Rectal smooth muscle tissue (tissue), 1 donor: Measurements from ENCODE around the gene IL1RAP.

Experiments
- H3K27ac ChIP-seq: one replicate; pipeline ENCODE4 v1.7.0; 2013; ENCODE audit warnings: low read depth, low read length, inconsistent platforms
- H3K27me3 ChIP-seq: one replicate; pipeline ENCODE4 v1.7.0; 2013; ENCODE audit warnings: low read length; ENCODE audit not compliant: control insufficient read depth, insufficient read depth
- H3K36me3 ChIP-seq: one replicate; pipeline ENCODE4 v1.7.0; 2013; ENCODE audit warnings: low read length; ENCODE audit not compliant: control insufficient read depth, insufficient read depth
- H3K4me1 ChIP-seq: one replicate; pipeline ENCODE4 v1.7.0; 2013; ENCODE audit warnings: low read length; ENCODE audit not compliant: control insufficient read depth, insufficient read depth
- H3K4me3 ChIP-seq: one replicate; pipeline ENCODE4 v1.7.0; 2013; ENCODE audit warnings: low read length
- H3K9ac ChIP-seq: one replicate; pipeline ENCODE4 v1.7.0; 2013; ENCODE audit warnings: low read length

The IL1RAP gene

GRCh38 chr3:190574473-190574872 lies 60.6 kb downstream of the IL1RAP start:
- Histone ChIP-seq H3K27ac (no peak overlapping the region), H3K4me3 (no peak overlapping the region), H3K36me3 (no peaks in the 10 kb centered on the region), H3K9ac (no peak overlapping the region), H3K4me1 (no peaks in the 10 kb centered on the region), H3K27me3 (no peaks in the 10 kb centered on the region)

GRCh38 chr3:190575437-190576185 lies 61.7 kb downstream of the IL1RAP start:
- Histone ChIP-seq H3K27me3 (no peaks in the 10 kb centered on the region), H3K36me3 (no peaks in the 10 kb centered on the region), H3K9ac (no peak overlapping the region), H3K4me3 (no peak overlapping the region), H3K27ac (no peak overlapping the region), H3K4me1 (no peaks in the 10 kb centered on the region)

GRCh38 chr3:190577225-190577624 lies 63.3 kb downstream of the IL1RAP start:
- Histone ChIP-seq H3K36me3 (no peaks in the 10 kb centered on the region), H3K4me1 (no peaks in the 10 kb centered on the region), H3K27me3 (no peaks in the 10 kb centered on the region), H3K27ac (no peak overlapping the region), H3K4me3 (no peak overlapping the region), H3K9ac (no peak overlapping the region)

GRCh38 chr3:190579514-190580137 lies 65.7 kb downstream of the IL1RAP start:
- H3K4me3 ChIP-seq = no peak overlapping the region
- H3K4me1 ChIP-seq = no peaks in the 10 kb centered on the region
- no peaks in the 10 kb centered on the region for H3K27me3 ChIP-seq
- H3K9ac ChIP-seq = no peak overlapping the region
- H3K36me3 ChIP-seq = no peaks in the 10 kb centered on the region
- no peak overlapping the region for H3K27ac ChIP-seq

GRCh38 chr3:190580417-190580816 lies 66.5 kb downstream of the IL1RAP start:
- Histone ChIP-seq H3K4me1 (no peaks in the 10 kb centered on the region), H3K36me3 (no peaks in the 10 kb centered on the region), H3K4me3 (no peak overlapping the region), H3K27me3 (no peaks in the 10 kb centered on the region), H3K27ac (no peak overlapping the region), H3K9ac (no peak overlapping the region)

GRCh38 chr3:190581041-190581541 lies 67.2 kb downstream of the IL1RAP start:
- no peaks in the 10 kb centered on the region for H3K27me3 ChIP-seq
- H3K4me3 ChIP-seq = no peak overlapping the region
- no peaks in the 10 kb centered on the region for H3K4me1 ChIP-seq
- H3K9ac ChIP-seq = no peak overlapping the region
- H3K36me3 ChIP-seq = no peaks in the 10 kb centered on the region
- no peak overlapping the region for H3K27ac ChIP-seq

- Histone ChIP-seq H3K4me1 (no peaks in the 10 kb centered on the region), H3K36me3 (no peaks in the 10 kb centered on the region), H3K4me3 (no peak overlapping the region), H3K27me3 (no peaks in the 10 kb centered on the region), H3K9ac (no peak overlapping the region), H3K27ac (no peak overlapping the region)
These were observed 68.8 kb downstream of the IL1RAP start for GRCh38 chr3:190582667-190583066.

- H3K27ac ChIP-seq = no peak overlapping the region
These were observed 72.1 kb downstream of the IL1RAP start for GRCh38 chr3:190585805-190586630.

GRCh38 chr3:190586631-190587011 lies 72.7 kb downstream of the IL1RAP start:
- no peak overlapping the region for H3K27ac ChIP-seq
- no peak overlapping the region for H3K4me3 ChIP-seq
- no peaks in the 10 kb centered on the region for H3K36me3 ChIP-seq

More at GRCh38 chr3:190585805-190586630, 72.1 kb downstream of the IL1RAP start:
- no peak overlapping the region for H3K9ac ChIP-seq
- no peak overlapping the region for H3K4me3 ChIP-seq
- H3K36me3 ChIP-seq = no peaks in the 10 kb centered on the region
- no peaks in the 10 kb centered on the region for H3K4me1 ChIP-seq
- H3K27me3 ChIP-seq = no peaks in the 10 kb centered on the region

GRCh38 chr3:190588570-190588969 lies 74.7 kb downstream of the IL1RAP start:
- no peaks in the 10 kb centered on the region for H3K4me1 ChIP-seq
- H3K36me3 ChIP-seq = no peaks in the 10 kb centered on the region
- H3K4me3 ChIP-seq = no peak overlapping the region
- H3K27me3 ChIP-seq = no peaks in the 10 kb centered on the region
- no peak overlapping the region for H3K27ac ChIP-seq
- H3K9ac ChIP-seq = no peak overlapping the region

More at GRCh38 chr3:190586631-190587011, 72.7 kb downstream of the IL1RAP start:
- H3K4me1 ChIP-seq = no peaks in the 10 kb centered on the region
- no peaks in the 10 kb centered on the region for H3K27me3 ChIP-seq
- no peak overlapping the region for H3K9ac ChIP-seq

- Histone ChIP-seq H3K27ac (no peak overlapping the region), H3K27me3 (no peaks in the 10 kb centered on the region)
These were observed 75.4 kb downstream of the IL1RAP start for GRCh38 chr3:190589326-190589725.

GRCh38 chr3:190591080-190591479 lies 77.2 kb downstream of the IL1RAP start:
- Histone ChIP-seq H3K36me3 (no peaks in the 10 kb centered on the region), H3K4me3 (no peak overlapping the region), H3K4me1 (no peaks in the 10 kb centered on the region), H3K27me3 (no peaks in the 10 kb centered on the region), H3K27ac (no peak overlapping the region), H3K9ac (no peak overlapping the region)

More at GRCh38 chr3:190589326-190589725, 75.4 kb downstream of the IL1RAP start:
- Histone ChIP-seq H3K36me3 (no peaks in the 10 kb centered on the region), H3K4me3 (no peak overlapping the region), H3K4me1 (no peaks in the 10 kb centered on the region), H3K9ac (no peak overlapping the region)
